K562 (cell line): ENCODE results near the gene SPTLC1. TPM values are rescaled to one million over a fixed set of nuclear protein-coding genes. Genes with fewer than 3 reads are reported as not detected.
A peak's percentile ranks its signal among the peaks of the same experiment; 100 is the strongest.

ENCODE experiments used
- ETV5 ChIP-seq: sonication (generic); formaldehyde crosslinking; IDR thresholded peaks from 2 replicates; pipeline ENCODE4 v1.4.0; 2020; ENCODE audit warnings: low read depth, mild to moderate bottlenecking, missing genetic modification reagents
- GABPA ChIP-seq: fragments of 200-800 bp; sonication (Bioruptor generic); conservative IDR thresholded peaks from 2 replicates; pipeline ENCODE4 v1.6.1; 2016; ENCODE audit warnings: low read depth, missing genetic modification characterization, missing compliant biosample characterization
- GABPB2 ChIP-seq: fragments of 250-450 bp; sonication (Bioruptor Pico); conservative IDR thresholded peaks from 2 replicates; pipeline ENCODE4 v1.5.1; 2021; ENCODE audit warnings: mild to moderate bottlenecking
- HMG20B ChIP-seq: fragments of 250-450 bp; sonication (Bioruptor Pico); IDR thresholded peaks from 2 replicates; pipeline ENCODE4 v1.5.0; 2021; ENCODE audit warnings: mild to moderate bottlenecking
- KLF13 ChIP-seq: fragments of 450-650 bp; IDR thresholded peaks from 2 replicates; pipeline ENCODE4 v1.6.1; 2016; ENCODE audit warnings: missing genetic modification characterization, low read depth, mild to moderate bottlenecking, missing compliant biosample characterization, moderate library complexity, borderline replicate concordance
- NBN ChIP-seq: fragments of 450-650 bp; IDR thresholded peaks from 2 replicates; pipeline ENCODE4 v1.6.1; 2016; ENCODE audit warnings: low read depth, mild to moderate bottlenecking
- PML ChIP-seq: IDR thresholded peaks from 2 replicates; pipeline ENCODE4 v1.6.1; 2012; ENCODE audit warnings: low read length, inconsistent platforms
- PTBP1 ChIP-seq: fragments of 200-400 bp; formaldehyde crosslinking; IDR thresholded peaks from 2 replicates; pipeline ENCODE4 v1.6.1; 2017; ENCODE audit warnings: low read depth, low read length
- RCOR1 ChIP-seq, 2 experiments: IDR thresholded peaks; 2 replicates each; pipeline ENCODE4 v1.6.1; 2012; ENCODE audit warnings: low read depth in 2 of 2, low read length in 2 of 2, borderline replicate concordance in 1 of 2, improper control_type of control experiment in 1 of 2
- SMARCA4 ChIP-seq: fragments of 450-650 bp; IDR thresholded peaks from 2 replicates; pipeline ENCODE4 v1.6.1; 2016
- SMARCA5 ChIP-seq: fragments of 450-650 bp; IDR thresholded peaks from 2 replicates; pipeline ENCODE4 v1.6.1; 2016
- SRSF3 ChIP-seq: fragments of 200-400 bp; formaldehyde crosslinking; IDR thresholded peaks from 2 replicates; pipeline ENCODE4 v1.6.1; 2016; ENCODE audit warnings: mild to moderate bottlenecking, low read length, moderate library complexity; ENCODE audit not compliant: insufficient read depth
- TARDBP ChIP-seq: fragments of 450-650 bp; IDR thresholded peaks from 2 replicates; pipeline ENCODE4 v1.6.1; 2016
- ZFP30 ChIP-seq: fragments of 250-450 bp; sonication (Bioruptor Pico); IDR thresholded peaks from 2 replicates; pipeline ENCODE4 v1.8.0; 2022; ENCODE audit warnings: moderate library complexity, mild to moderate bottlenecking, inconsistent platforms, borderline replicate concordance
- ZNF644 ChIP-seq: fragments of 200-800 bp; sonication (Bioruptor generic); IDR thresholded peaks from 2 replicates; pipeline ENCODE4 v1.6.1; 2016; ENCODE audit warnings: low read depth, missing genetic modification characterization, missing compliant biosample characterization
- ZSCAN29 ChIP-seq: fragments of 450-650 bp; IDR thresholded peaks from 2 replicates; pipeline ENCODE4 v1.6.1; 2017
- polyA plus RNA-seq, 8 experiments: library from polyadenylated mRNA; depleted of rRNA in 4 of 8; stranded (reverse) in 5 of 8; unstranded in 3 of 8; fragments of >200 nt; fragmentation: Nextera tagmentation in 2 of 8; fragmentation: Illumina TruSeq in 1 of 8; extraction: Ambion mirVana in 2 of 8; extraction: Trizol in 1 of 8; gene quantifications; 2 replicates each; pipeline versions ENCODE4 v1.2.1 to v1.2.3, GENCODE V29; 2011 to 2014; ENCODE audit warnings: inconsistent platforms in 1 of 8, missing spikeins in 1 of 8
- total RNA-seq, 7 experiments: library from RNA; depleted of rRNA in 6 of 7; stranded (reverse); fragments of >200 nt in 6 of 7; fragmentation: Illumina TruSeq in 2 of 7; extraction: Trizol in 2 of 7; gene quantifications; 2 replicates each; pipeline versions ENCODE4 v1.2.1 to v1.2.3, GENCODE V29; 2011 to 2021; ENCODE audit warnings: low replicate concordance in 1 of 7
- TF ChIP-seq, protein P1 (sequence below): sonication (generic); formaldehyde crosslinking; IDR thresholded peaks from 2 replicates; pipeline ENCODE4 v1.8.0; 2022; ENCODE audit warnings: missing genetic modification reagents, mild to moderate bottlenecking, moderate library complexity, borderline replicate concordance
- TF ChIP-seq, protein P2 (sequence below): fragments of 450-650 bp; IDR thresholded peaks from 2 replicates; pipeline ENCODE4 v1.6.1; 2016; ENCODE audit warnings: antibody characterized with exemption
- TF ChIP-seq, protein P3 (sequence below), 2 experiments: IDR thresholded peaks; 2 replicates each; pipeline ENCODE4 v1.6.1; 2012; ENCODE audit warnings: improper control_type of control experiment in 2 of 2, low read depth in 2 of 2, low read length in 2 of 2, borderline replicate concordance in 1 of 2

SPTLC1 gene
- total and polyA plus RNA-seq, 9 of the 15 experiments (the other 6 are each of a cell fraction or from before 2014, with no cell fraction given) = 58.8 to 125 (median 84.5) TPM

DNA sequence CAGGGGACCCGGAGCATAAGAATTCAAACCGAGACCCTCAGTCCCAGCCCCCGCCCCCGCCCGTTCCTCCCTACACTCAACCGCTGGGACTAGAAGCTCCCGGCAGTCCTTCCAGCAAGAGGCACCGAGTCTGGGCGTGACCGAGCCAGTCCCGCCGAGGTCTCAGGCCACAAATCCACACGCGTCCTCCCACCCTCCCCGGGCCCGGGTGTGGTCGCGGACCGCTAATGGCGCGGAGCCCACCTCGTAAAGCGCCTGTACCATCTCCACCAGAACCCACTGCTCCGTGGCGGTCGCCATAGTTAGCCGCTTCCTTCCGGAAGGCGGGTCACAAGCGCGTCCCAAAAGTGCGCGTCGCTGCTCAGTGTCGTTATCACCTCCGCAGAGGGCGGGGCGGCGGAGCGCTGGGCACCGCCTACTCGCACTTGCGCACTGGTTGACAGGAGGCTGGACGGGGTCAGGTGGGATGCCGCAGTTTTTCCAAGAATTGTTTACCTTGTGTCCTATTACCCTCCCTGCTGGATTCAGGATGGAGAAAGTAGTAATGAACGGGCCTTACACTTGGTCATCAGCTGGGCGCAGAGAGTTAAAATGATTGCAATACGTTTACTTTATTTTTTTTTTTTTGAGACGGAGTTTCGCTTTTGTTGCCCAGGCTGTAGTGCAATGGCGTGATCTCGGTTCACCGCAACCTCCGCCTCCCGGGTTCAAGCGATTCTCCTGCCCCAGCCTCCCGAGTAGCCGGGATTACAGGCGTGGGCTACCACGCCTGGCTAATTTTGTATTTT, at the start of gene SPTLC1 (continued):
- peak; percentile 77; the same call in 1 of the 2 replicates for TF ChIP-seq KLF13
- TF ChIP-seq ETV5 = peak; percentile 87
- TF ChIP-seq RCOR1 (IDR thresholded peaks at IDR 0.05; ENCODE audit: borderline replicate concordance in 1 of 2, low read depth in 2 of 2, low read length in 2 of 2) = peak in 1 of 2 experiments; percentile 43; a peak in 1 of 4 replicates
- TF ChIP-seq ZNF644 (tag) = no peak
- TF ChIP-seq SRSF3 = no peak
- no peak for TF ChIP-seq HMG20B (CRISPR knock-in tag)
- TF ChIP-seq, protein P1, sequence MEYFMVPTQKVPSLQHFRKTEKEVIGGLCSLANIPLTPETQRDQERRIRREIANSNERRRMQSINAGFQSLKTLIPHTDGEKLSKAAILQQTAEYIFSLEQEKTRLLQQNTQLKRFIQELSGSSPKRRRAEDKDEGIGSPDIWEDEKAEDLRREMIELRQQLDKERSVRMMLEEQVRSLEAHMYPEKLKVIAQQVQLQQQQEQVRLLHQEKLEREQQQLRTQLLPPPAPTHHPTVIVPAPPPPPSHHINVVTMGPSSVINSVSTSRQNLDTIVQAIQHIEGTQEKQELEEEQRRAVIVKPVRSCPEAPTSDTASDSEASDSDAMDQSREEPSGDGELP = peak; percentile 81; the same call in 1 of the 2 replicates
- 0 out of 2 replicates have a peak, but pooled peaks have one; percentile 42 for TF ChIP-seq ZSCAN29
- TF ChIP-seq GABPB2 = no peak
- peak; percentile 63; the same call in 1 of the 2 replicates for TF ChIP-seq SMARCA4
- TF ChIP-seq ZFP30 (CRISPR knock-in tag) = no peak
- TF ChIP-seq, protein P2, sequence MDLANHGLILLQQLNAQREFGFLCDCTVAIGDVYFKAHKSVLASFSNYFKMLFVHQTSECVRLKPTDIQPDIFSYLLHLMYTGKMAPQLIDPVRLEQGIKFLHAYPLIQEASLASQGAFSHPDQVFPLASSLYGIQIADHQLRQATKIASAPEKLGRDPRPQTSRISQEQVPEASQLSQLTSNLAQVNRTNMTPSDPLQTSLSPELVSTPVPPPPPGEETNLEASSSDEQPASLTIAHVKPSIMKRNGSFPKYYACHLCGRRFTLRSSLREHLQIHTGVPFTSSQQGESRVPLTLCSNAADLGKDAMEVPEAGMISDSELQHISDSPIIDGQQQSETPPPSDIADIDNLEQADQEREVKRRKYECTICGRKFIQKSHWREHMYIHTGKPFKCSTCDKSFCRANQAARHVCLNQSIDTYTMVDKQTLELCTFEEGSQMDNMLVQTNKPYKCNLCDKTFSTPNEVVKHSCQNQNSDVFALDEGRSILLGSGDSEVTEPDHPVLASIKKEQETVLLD = peak; percentile 83; the same call in 1 of the 2 replicates
- TF ChIP-seq NBN = peak; percentile 95
- TF ChIP-seq TARDBP = no peak
- peak; percentile 48; the same call in 1 of the 2 replicates for TF ChIP-seq PML
- TF ChIP-seq GABPA (tag) = peak; percentile 92
- TF ChIP-seq, protein P3, sequence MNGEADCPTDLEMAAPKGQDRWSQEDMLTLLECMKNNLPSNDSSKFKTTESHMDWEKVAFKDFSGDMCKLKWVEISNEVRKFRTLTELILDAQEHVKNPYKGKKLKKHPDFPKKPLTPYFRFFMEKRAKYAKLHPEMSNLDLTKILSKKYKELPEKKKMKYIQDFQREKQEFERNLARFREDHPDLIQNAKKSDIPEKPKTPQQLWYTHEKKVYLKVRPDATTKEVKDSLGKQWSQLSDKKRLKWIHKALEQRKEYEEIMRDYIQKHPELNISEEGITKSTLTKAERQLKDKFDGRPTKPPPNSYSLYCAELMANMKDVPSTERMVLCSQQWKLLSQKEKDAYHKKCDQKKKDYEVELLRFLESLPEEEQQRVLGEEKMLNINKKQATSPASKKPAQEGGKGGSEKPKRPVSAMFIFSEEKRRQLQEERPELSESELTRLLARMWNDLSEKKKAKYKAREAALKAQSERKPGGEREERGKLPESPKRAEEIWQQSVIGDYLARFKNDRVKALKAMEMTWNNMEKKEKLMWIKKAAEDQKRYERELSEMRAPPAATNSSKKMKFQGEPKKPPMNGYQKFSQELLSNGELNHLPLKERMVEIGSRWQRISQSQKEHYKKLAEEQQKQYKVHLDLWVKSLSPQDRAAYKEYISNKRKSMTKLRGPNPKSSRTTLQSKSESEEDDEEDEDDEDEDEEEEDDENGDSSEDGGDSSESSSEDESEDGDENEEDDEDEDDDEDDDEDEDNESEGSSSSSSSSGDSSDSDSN (IDR thresholded peaks at IDR 0.05; ENCODE audit: borderline replicate concordance in 1 of 2, low read depth in 2 of 2, low read length in 2 of 2) = no peak
- TF ChIP-seq SMARCA5 = peak; percentile 39; the same call in 1 of the 2 replicates
- TF ChIP-seq PTBP1 = no peak
